ENCODE measurements around the gene RPS19BP1. TPM values are rescaled to one million over a fixed set of nuclear protein-coding genes. Genes with fewer than 3 reads are reported as not detected.

Gene RPS19BP1
- total RNA-seq, 2 donors from 2014 or later = 61.4 to 111 TPM

GRCh38 chr22:39480557-39480956 lies 52.0 kb downstream of the RPS19BP1 start:
- no peaks in the 10 kb centered on the region for H3K27me3 ChIP-seq
- no peak for TF ChIP-seq CTCF (IDR thresholded peaks at IDR 0.05)

GRCh38 chr22:39479254-39479653 lies 53.3 kb downstream of the RPS19BP1 start:
- no peak overlapping the region for H3K4me3 ChIP-seq
- no peaks in the 10 kb centered on the region for H3K27me3 ChIP-seq
- H3K27ac ChIP-seq = no peak overlapping the region
- peaks cover 11% of the 10 kb centered on the region for H3K4me1 ChIP-seq
- TF ChIP-seq CTCF (IDR thresholded peaks at IDR 0.05) = no peak
- no peak for DNase-seq
- H3K9me3 ChIP-seq = no peaks in the 10 kb centered on the region
- H3K36me3 ChIP-seq = no peaks in the 10 kb centered on the region
- intact Hi-C loops (cut with DNase I) = no loop called here
- no peak overlapping the region for H3K9ac ChIP-seq (ENCODE audit: low read depth in 2 of 2, low read length in 2 of 2)

More at GRCh38 chr22:39480557-39480956, 52.0 kb downstream of the RPS19BP1 start:
- DNase-seq = no peak
- Histone ChIP-seq H3K36me3 (no peaks in the 10 kb centered on the region), H3K4me3 (no peak overlapping the region), H3K9me3 (no peaks in the 10 kb centered on the region), H3K4me1 (no peaks in the 10 kb centered on the region), H3K9ac (ENCODE audit: low read depth in 2 of 2, low read length in 2 of 2) (no peak overlapping the region), H3K27ac (no peak overlapping the region)
- intact Hi-C loops (cut with DNase I) = no loop called here

Other genes starting within 250 kb of the RPS19BP1 start
- 1,000 to 10,000 TPM; 1,796 to 1,829 TPM for gene RPL3, start 213.1 kb downstream of the RPS19BP1 start, total RNA-seq
- gene SYNGR1, start 182.8 kb downstream of the RPS19BP1 start, total RNA-seq = 1 to 10 TPM; 1.8 to 4.3 TPM
- gene TAB1, start 133.0 kb downstream of the RPS19BP1 start, total RNA-seq = 10 to 100 TPM; 16.1 to 31.3 TPM
- gene MGAT3, start 75.7 kb downstream of the RPS19BP1 start, total RNA-seq = 10 to 100 TPM in 1 of 2 donors, 1 to 10 TPM in 1; 8.9 to 19.1 TPM
- 10 to 100 TPM; 28.6 to 36.6 TPM for gene MIEF1, start 30.5 kb downstream of the RPS19BP1 start, total RNA-seq
- gene ATF4, start 12.2 kb downstream of the RPS19BP1 start, total RNA-seq = 100 to 1,000 TPM; 279 to 302 TPM
- 1 to 10 TPM in 1 of 2 donors, under 1 TPM in 1; 0.69 to 1.0 TPM for gene CACNA1I, start 38.0 kb upstream of the RPS19BP1 start, total RNA-seq